Measurements from ENCODE around the gene HTRA2.

DNA sequence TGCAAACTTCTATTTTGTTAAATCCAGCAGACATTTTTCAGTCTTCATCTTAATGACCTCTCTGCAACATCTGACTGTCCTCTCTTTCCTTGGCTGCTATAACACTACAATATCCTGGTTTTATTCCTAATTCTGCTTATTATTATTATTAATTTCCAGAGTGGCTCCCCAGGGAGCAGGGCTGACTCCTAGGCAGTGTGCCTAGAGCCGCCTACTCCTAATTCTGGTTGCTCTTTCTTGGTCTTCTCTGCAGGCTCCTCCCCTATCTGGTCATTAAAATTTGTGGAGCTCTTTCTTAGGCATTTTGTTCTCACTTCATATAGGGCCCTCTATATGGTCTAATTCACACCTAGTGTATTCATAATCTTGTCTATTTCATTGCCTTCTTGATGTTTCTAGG is 13.2 kb downstream of the HTRA2 start:
- TF ChIP-seq POLR2AphosphoS5 (IDR thresholded peaks at IDR 0.05; ENCODE audit: borderline replicate concordance, low read depth, low read length) (no peak), EZH2 (IDR thresholded peaks at IDR 0.05) (no peak), FOXP2 (optimal IDR thresholded peaks at IDR 0.05; ENCODE audit: control extremely low read depth, extremely low read length, insufficient read depth) (no peak)

Data from SK-N-MC (cell line).